CD14-positive monocyte (primary cell): ENCODE results near the gene RHOV. TPM values are rescaled to one million over a fixed set of nuclear protein-coding genes. Genes with fewer than 3 reads are reported as not detected.

Experiments used
- DNase-seq, 3 donors: peaks; one replicate each; pipeline ENCODE4 v3.0.0-alpha.2; 2011 to 2022
- H2AFZ ChIP-seq: 2 replicates; pipeline ENCODE4 v1.6.0; 2012; ENCODE audit warnings: mild to moderate bottlenecking, low read depth, low read length, inconsistent platforms; ENCODE audit not compliant: insufficient read depth, poor library complexity, severe bottlenecking
- H3K27ac ChIP-seq, 2 donors: 1 replicate in 1 of 2; 2 replicates in 1 of 2; pipeline ENCODE4 v1.5.1; 2012 to 2013; ENCODE audit warnings: low read length in 2 of 2, control low read depth in 1 of 2, inconsistent platforms in 1 of 2, low read depth in 1 of 2, mild to moderate bottlenecking in 1 of 2
- H3K27me3 ChIP-seq, 2 donors: one replicate each; pipeline versions ENCODE4 v1.6.0 to v1.6.1; 2011 to 2013; ENCODE audit warnings: low read length in 2 of 2; ENCODE audit not compliant: control insufficient read depth in 2 of 2, insufficient read depth in 2 of 2
- H3K36me3 ChIP-seq, 2 donors: replicated peaks in 1 of 2; 1 replicate in 1 of 2; 2 replicates in 1 of 2; pipeline versions ENCODE4 v1.5.1 to v1.6.1; 2012 to 2013; ENCODE audit warnings: low read length in 2 of 2, control low read depth in 1 of 2, inconsistent platforms in 1 of 2, mild to moderate bottlenecking in 1 of 2; ENCODE audit not compliant: insufficient read depth in 2 of 2, control insufficient read depth in 1 of 2
- H3K4me1 ChIP-seq, 2 donors: 1 replicate in 1 of 2; 2 replicates in 1 of 2; pipeline versions ENCODE4 v1.5.1 to v1.6.1; 2012 to 2013; ENCODE audit warnings: low read length in 2 of 2, control low read depth in 1 of 2, inconsistent platforms in 1 of 2, mild to moderate bottlenecking in 1 of 2, moderate library complexity in 1 of 2; ENCODE audit not compliant: insufficient read depth in 2 of 2, control insufficient read depth in 1 of 2
- H3K4me2 ChIP-seq: replicated peaks from 2 replicates; pipeline ENCODE3; 2012; ENCODE audit warnings: low read length, moderate library complexity, mild to moderate bottlenecking; ENCODE audit not compliant: poor library complexity, severe bottlenecking; ENCODE audit errors: extremely low read depth
- H3K4me3 ChIP-seq, 3 experiments: fragments of 200-600 bp in 1 of 3; sonication (generic) in 1 of 3; replicated peaks in 1 of 3; 1 replicate in 2 of 3; 2 replicates in 1 of 3; pipeline ENCODE4 v1.5.1; 2011 to 2013; ENCODE audit warnings: low read length in 3 of 3, mild to moderate bottlenecking in 3 of 3, control low read depth in 2 of 3, low read depth in 2 of 3, inconsistent platforms in 1 of 3, moderate library complexity in 1 of 3
- H3K79me2 ChIP-seq: 2 replicates; pipeline ENCODE4 v1.6.0; 2012; ENCODE audit warnings: mild to moderate bottlenecking, control low read depth, inconsistent platforms, low read length, moderate library complexity; ENCODE audit not compliant: insufficient read depth
- H3K9ac ChIP-seq: 2 replicates; pipeline ENCODE4 v1.6.0; 2017; ENCODE audit warnings: low read length, mild to moderate bottlenecking; ENCODE audit not compliant: insufficient read depth, poor library complexity, severe bottlenecking
- H3K9me3 ChIP-seq, 2 donors: replicated peaks in 1 of 2; 1 replicate in 1 of 2; 2 replicates in 1 of 2; pipeline versions ENCODE4 v1.5.1 to v1.6.1; 2012 to 2013; ENCODE audit warnings: low read length in 2 of 2, control low read depth in 1 of 2; ENCODE audit not compliant: control insufficient read depth in 1 of 2, insufficient read depth in 1 of 2
- H4K20me1 ChIP-seq: 2 replicates; pipeline ENCODE4 v1.6.0; 2012; ENCODE audit warnings: mild to moderate bottlenecking, low read length, control low read depth, moderate library complexity; ENCODE audit not compliant: insufficient read depth
- H3K27ac Mint-ChIP-seq, 7 donors: one replicate each; pipeline ENCODE4 v1.8.0; 2020; ENCODE audit warnings: mild to moderate bottlenecking in 7 of 7, mixed read lengths in 7 of 7, moderate library complexity in 6 of 7, inconsistent platforms in 2 of 7
- H3K27me3 Mint-ChIP-seq, 3 donors: one replicate each; pipeline ENCODE4 v1.8.0; 2021 to 2022; ENCODE audit warnings: low read depth in 3 of 3, mild to moderate bottlenecking in 3 of 3, mixed read lengths in 3 of 3, moderate library complexity in 3 of 3, inconsistent platforms in 1 of 3
- H3K36me3 Mint-ChIP-seq, 2 donors: one replicate each; pipeline ENCODE4 v1.8.0; 2020; ENCODE audit warnings: mixed read lengths in 2 of 2, inconsistent platforms in 1 of 2, mild to moderate bottlenecking in 1 of 2
- H3K4me1 Mint-ChIP-seq: one replicate; pipeline ENCODE4 v1.8.0; 2020; ENCODE audit warnings: mild to moderate bottlenecking, mixed read lengths
- H3K4me3 Mint-ChIP-seq, 2 donors: one replicate each; pipeline ENCODE4 v1.8.0; 2020; ENCODE audit warnings: mild to moderate bottlenecking in 2 of 2, mixed read lengths in 2 of 2, moderate library complexity in 1 of 2
- H3K9me3 Mint-ChIP-seq, 7 donors: one replicate each; pipeline ENCODE4 v1.8.0; 2020 to 2022; ENCODE audit warnings: mixed read lengths in 7 of 7, mild to moderate bottlenecking in 6 of 7, moderate library complexity in 6 of 7, inconsistent platforms in 2 of 7
- CTCF ChIP-seq: fragments of 200-600 bp; IDR thresholded peaks from one replicate; pipeline ENCODE4 v1.8.0; 2022; ENCODE audit warnings: antibody characterized with exemption, mild to moderate bottlenecking
- WGBS: methylation state at CpG from one replicate; pipeline ENCODE4 v1.1.5; 2013; ENCODE audit warnings: missing lambda C conversion rate; ENCODE audit not compliant: insufficient coverage; 5-methylcytosine and 5-hydroxymethylcytosine counted together
- intact Hi-C, 2 donors: fragments of 100-400 bp; cut with micrococcal nuclease; formaldehyde crosslinking; loops; one replicate each; pipeline versions ENCODE4 v1.15.0 to v1.15.1; 2023
- polyA plus RNA-seq, 3 donors: library from polyadenylated mRNA; depleted of rRNA in 1 of 3; unstranded in 2 of 3; stranded (reverse) in 1 of 3; fragments of 300-500 nt in 2 of 3; fragments of >200 nt in 1 of 3; fragmentation: Illumina TruSeq in 2 of 3; gene quantifications; 1 replicate in 2 of 3; 2 replicates in 1 of 3; pipeline ENCODE4 v1.2.3, GENCODE V29; 2012 to 2021

Gene RHOV
- polyA plus RNA-seq, 3 donors = 0.08 TPM; not detected in 2

DNA sequence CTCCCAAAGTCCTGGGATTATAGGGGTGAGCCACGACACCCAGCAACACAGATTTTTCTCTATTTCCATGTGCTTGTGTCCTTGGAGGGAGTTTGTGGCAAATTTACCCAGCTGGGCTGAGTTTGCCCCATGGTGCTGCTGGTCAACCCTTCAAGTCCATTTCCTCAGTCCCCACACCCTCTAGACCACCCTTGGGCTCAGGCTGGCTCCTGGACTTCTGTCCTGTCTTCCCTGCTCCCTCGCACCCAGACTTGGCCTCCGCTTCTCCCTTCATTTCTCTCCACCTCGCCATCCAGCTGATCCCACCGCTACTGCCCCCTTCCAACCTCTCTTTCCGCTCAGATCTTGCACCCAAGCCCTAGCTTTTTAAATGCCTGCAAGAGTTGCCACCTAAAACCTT, 7.3 kb upstream of the RHOV start:
- Histone ChIP-seq H3K27me3 (no peaks in the 10 kb centered on the region), H3K4me3 (no peak overlapping the region), H3K4me2 (no peak overlapping the region), H3K9me3 (no peaks in the 10 kb centered on the region), H3K9ac (no peak overlapping the region), H3K4me1 (no peaks in the 10 kb centered on the region), H3K27ac (no peak overlapping the region), H4K20me1 (no peaks in the 10 kb centered on the region), H3K79me2 (no peaks in the 10 kb centered on the region), H3K36me3 (no peaks in the 10 kb centered on the region), H2AFZ (no peak overlapping the region)
- H3K36me3 Mint-ChIP-seq = no peaks in the 10 kb centered on the region
- no peak for DNase-seq
- no peak for TF ChIP-seq CTCF
- no peaks in the 10 kb centered on the region for H3K4me1 Mint-ChIP-seq
- H3K27ac Mint-ChIP-seq = no peak overlapping the region
- peaks cover 0 to 6% (median 2%) of the 10 kb centered on the region in 7 donors for H3K9me3 Mint-ChIP-seq
- intact Hi-C loops = no loop called here
- WGBS = 100% methylated on average over 3 of the region's 6 CpGs
- H3K4me3 Mint-ChIP-seq = no peak overlapping the region
- H3K27me3 Mint-ChIP-seq = peaks cover 5 to 9% (median 5%) of the 10 kb centered on the region in 3 donors

DNA sequence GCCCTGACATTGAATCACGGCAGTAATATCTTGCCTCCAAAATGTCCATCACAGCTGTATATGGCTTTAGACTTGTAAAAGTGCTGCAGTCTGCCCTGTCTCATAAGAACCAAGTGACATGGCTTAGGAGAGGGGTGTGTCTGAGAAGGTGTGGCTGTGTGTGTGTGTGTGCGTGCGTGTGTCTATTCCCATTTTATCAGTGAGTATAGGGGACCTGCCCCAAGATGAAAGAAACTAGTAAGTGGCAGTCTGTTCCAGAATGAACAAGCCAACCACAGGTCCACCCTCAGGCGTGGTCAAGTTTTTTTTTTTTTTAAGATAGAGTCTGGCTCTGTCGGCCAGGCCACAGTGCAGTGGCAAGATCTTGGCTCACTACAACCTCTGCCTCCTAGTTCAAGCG, 5.6 kb upstream of the RHOV start:
- H3K9me3 Mint-ChIP-seq = peaks cover 0 to 6% (median 2%) of the 10 kb centered on the region in 7 donors
- Histone ChIP-seq H3K9ac (no peak overlapping the region), H3K27me3 (peaks cover 2 to 4% of the 10 kb centered on the region in 2 donors), H3K9me3 (no peaks in the 10 kb centered on the region), H4K20me1 (no peaks in the 10 kb centered on the region), H2AFZ (no peak overlapping the region), H3K27ac (no peak overlapping the region), H3K4me1 (no peaks in the 10 kb centered on the region), H3K79me2 (no peaks in the 10 kb centered on the region), H3K4me2 (no peak overlapping the region), H3K36me3 (no peaks in the 10 kb centered on the region), H3K4me3 (no peak overlapping the region)
- no peaks in the 10 kb centered on the region for H3K36me3 Mint-ChIP-seq
- H3K4me3 Mint-ChIP-seq = no peak overlapping the region
- no peak for TF ChIP-seq CTCF
- no peaks in the 10 kb centered on the region for H3K4me1 Mint-ChIP-seq
- H3K27ac Mint-ChIP-seq = no peak overlapping the region
- intact Hi-C loops = no loop called here
- 100% methylated on average over 1 of the region's 6 CpGs for WGBS
- peaks cover 6 to 12% (median 9%) of the 10 kb centered on the region in 3 donors for H3K27me3 Mint-ChIP-seq
- DNase-seq = no peak
